ENCODE results near the gene CDX1. TPM values are rescaled to one million over a fixed set of nuclear protein-coding genes. Genes with fewer than 3 reads are reported as not detected.

The CDX1 gene
- total RNA-seq, 2 experiments from 2014 or later: not detected

DNA sequence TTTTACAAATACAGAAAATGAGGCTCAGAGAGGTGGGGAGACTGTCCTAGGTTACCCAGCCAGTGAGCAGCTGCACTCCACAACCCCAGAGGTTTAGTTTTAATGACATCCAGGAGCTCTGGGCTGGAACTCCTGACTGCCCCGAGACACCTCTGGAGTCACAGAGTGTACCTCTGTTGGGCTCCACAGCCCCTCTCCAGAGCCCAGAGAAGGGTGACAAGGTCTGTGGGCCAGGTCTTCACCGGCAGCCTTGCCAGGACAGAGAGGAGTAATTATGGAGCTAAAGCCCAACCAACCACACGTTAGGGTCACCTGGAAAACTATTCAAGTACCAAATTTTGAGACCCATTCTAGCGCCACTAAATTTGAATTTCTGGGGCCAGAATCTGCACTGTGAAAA lies 11.1 kb downstream of the CDX1 start:
- TF ChIP-seq, protein P1, sequence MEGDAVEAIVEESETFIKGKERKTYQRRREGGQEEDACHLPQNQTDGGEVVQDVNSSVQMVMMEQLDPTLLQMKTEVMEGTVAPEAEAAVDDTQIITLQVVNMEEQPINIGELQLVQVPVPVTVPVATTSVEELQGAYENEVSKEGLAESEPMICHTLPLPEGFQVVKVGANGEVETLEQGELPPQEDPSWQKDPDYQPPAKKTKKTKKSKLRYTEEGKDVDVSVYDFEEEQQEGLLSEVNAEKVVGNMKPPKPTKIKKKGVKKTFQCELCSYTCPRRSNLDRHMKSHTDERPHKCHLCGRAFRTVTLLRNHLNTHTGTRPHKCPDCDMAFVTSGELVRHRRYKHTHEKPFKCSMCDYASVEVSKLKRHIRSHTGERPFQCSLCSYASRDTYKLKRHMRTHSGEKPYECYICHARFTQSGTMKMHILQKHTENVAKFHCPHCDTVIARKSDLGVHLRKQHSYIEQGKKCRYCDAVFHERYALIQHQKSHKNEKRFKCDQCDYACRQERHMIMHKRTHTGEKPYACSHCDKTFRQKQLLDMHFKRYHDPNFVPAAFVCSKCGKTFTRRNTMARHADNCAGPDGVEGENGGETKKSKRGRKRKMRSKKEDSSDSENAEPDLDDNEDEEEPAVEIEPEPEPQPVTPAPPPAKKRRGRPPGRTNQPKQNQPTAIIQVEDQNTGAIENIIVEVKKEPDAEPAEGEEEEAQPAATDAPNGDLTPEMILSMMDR (IDR thresholded peaks at IDR 0.05): no peak
- ChIA-PET POLR2A (no interaction called here), CTCF (no interaction called here)
- no peaks in the 10 kb centered on the region for H3K36me3 ChIP-seq (ENCODE audit: insufficient read depth, low read length)
- Mint-ChIP-seq H3K4me1 (ENCODE audit: low read depth) (no peaks in the 10 kb centered on the region), H3K27me3 (peaks cover 18% of the 10 kb centered on the region), H3K4me3 (no peak overlapping the region), H3K9me3 (no peaks in the 10 kb centered on the region), H3K27ac (no peak overlapping the region), H3K36me3 (ENCODE audit: low read depth) (no peaks in the 10 kb centered on the region)
- ATAC-seq (ENCODE audit: poor library complexity): no peak
- H3K27ac ChIP-seq (ENCODE audit: low read depth in 1 of 2, low read length in 2 of 2): no peak overlapping the region
- intact Hi-C loops (cut with DNase I, micrococcal nuclease): no loop called here
- no peaks in the 10 kb centered on the region for H3K9me3 ChIP-seq (ENCODE audit: control insufficient read depth in 1 of 2, insufficient read depth in 1 of 2, low read length in 2 of 2)
- no peak for DNase-seq
- H3K4me1 ChIP-seq (ENCODE audit: insufficient read depth, low read length): no peaks in the 10 kb centered on the region
- H3K27me3 ChIP-seq (ENCODE audit: control insufficient read depth in 1 of 2, insufficient read depth in 2 of 2, low read length in 2 of 2): peaks cover 0 to 7% of the 10 kb centered on the region in 2 experiments
- H3K4me3 ChIP-seq (ENCODE audit: low read length): no peak overlapping the region

DNA sequence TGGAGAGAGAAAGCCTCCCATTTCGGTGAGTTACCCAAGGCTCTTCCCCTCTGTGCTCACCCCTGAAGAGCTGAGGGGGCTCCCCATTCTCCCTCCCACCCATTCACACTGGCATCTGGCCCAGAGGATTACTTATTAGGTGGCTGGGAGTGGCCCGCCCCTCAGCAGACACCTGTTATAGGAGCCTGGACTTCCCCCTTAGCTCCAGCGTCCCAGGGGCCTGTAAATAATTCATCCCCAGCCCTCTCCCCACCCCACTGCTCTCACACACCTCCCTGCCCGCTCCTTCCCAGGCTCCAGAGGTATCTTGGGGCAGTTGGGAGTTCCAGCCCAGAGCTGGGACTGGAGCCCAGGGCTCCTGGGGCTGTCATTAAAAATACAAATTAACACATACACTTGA lies 11.7 kb downstream of the CDX1 start:
- POLR2A ChIA-PET: no interaction called here

DNA sequence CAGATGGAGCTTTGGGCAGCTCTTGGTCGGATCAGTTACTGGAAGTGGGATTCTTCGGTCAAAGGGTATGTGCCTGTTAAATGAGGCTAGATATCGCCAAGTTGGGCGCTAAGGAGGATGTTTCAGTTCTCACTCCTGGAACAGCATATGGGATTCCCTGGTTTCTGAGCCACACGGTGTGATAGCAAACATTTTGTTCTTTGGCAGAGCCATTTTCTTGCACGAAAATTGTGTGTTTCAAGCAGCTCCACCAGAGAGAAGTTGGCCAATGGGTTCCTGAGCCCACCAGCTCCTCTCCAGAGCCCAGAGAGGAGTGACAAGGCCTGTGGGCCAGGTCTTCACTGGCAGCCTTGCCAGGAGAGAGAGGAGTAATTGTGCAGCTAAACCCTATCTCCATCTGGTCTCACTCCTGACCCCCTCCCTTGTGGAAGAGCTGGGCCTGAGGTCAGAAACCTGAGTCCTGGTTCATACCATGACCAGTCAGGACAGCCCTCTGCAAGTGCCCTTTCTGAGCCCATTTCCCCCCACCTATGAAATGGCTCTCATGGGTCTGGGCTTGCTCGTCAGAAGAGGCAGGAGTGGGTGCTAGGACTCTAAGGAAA lies 12.5 kb downstream of the CDX1 start:
- CTCF ChIA-PET: no interaction called here
- no peak for DNase-seq

More for the DNA sequence above, 11.7 kb downstream of the CDX1 start:
- CTCF ChIA-PET: no interaction called here
- Histone ChIP-seq H3K36me3 (ENCODE audit: insufficient read depth, low read length) (no peaks in the 10 kb centered on the region), H3K4me1 (ENCODE audit: insufficient read depth, low read length) (no peaks in the 10 kb centered on the region), H3K27me3 (ENCODE audit: control insufficient read depth in 1 of 2, insufficient read depth in 2 of 2, low read length in 2 of 2) (peaks cover 0 to 7% of the 10 kb centered on the region in 2 experiments), H3K9me3 (ENCODE audit: control insufficient read depth in 1 of 2, insufficient read depth in 1 of 2, low read length in 2 of 2) (no peaks in the 10 kb centered on the region), H3K4me3 (ENCODE audit: low read length) (no peak overlapping the region), H3K27ac (ENCODE audit: low read depth in 1 of 2, low read length in 2 of 2) (no peak overlapping the region)
- Mint-ChIP-seq H3K4me1 (ENCODE audit: low read depth) (no peaks in the 10 kb centered on the region), H3K9me3 (no peaks in the 10 kb centered on the region), H3K4me3 (no peak overlapping the region), H3K27me3 (peaks cover 13% of the 10 kb centered on the region), H3K36me3 (ENCODE audit: low read depth) (no peaks in the 10 kb centered on the region), H3K27ac (no peak overlapping the region)
- intact Hi-C loops (cut with DNase I, micrococcal nuclease): no loop called here
- DNase-seq (no peak), ATAC-seq (ENCODE audit: poor library complexity) (no peak)
- TF ChIP-seq, protein P1 (IDR thresholded peaks at IDR 0.05): no peak

More for the DNA sequence above, 12.5 kb downstream of the CDX1 start:
- H3K9me3 ChIP-seq (ENCODE audit: control insufficient read depth in 1 of 2, insufficient read depth in 1 of 2, low read length in 2 of 2): no peaks in the 10 kb centered on the region
- POLR2A ChIA-PET: no interaction called here
- peaks cover 5% of the 10 kb centered on the region for H3K27me3 Mint-ChIP-seq
- TF ChIP-seq, protein P1 (IDR thresholded peaks at IDR 0.05): no peak
- no peak overlapping the region for H3K27ac ChIP-seq (ENCODE audit: low read depth in 1 of 2, low read length in 2 of 2)
- no peaks in the 10 kb centered on the region for H3K4me1 Mint-ChIP-seq (ENCODE audit: low read depth)
- H3K4me3 Mint-ChIP-seq: no peak overlapping the region
- no peak for ATAC-seq (ENCODE audit: poor library complexity)
- H3K4me1 ChIP-seq (ENCODE audit: insufficient read depth, low read length): no peaks in the 10 kb centered on the region
- H3K4me3 ChIP-seq (ENCODE audit: low read length): no peak overlapping the region
- H3K36me3 ChIP-seq (ENCODE audit: insufficient read depth, low read length): no peaks in the 10 kb centered on the region
- peaks cover 0 to 4% of the 10 kb centered on the region in 2 experiments for H3K27me3 ChIP-seq (ENCODE audit: control insufficient read depth in 1 of 2, insufficient read depth in 2 of 2, low read length in 2 of 2)
- intact Hi-C loops (cut with DNase I, micrococcal nuclease): no loop called here
- H3K27ac Mint-ChIP-seq: no peak overlapping the region
- H3K9me3 Mint-ChIP-seq: no peaks in the 10 kb centered on the region
- no peaks in the 10 kb centered on the region for H3K36me3 Mint-ChIP-seq (ENCODE audit: low read depth)
